HepG2 (cell line): Measurements from ENCODE around the gene TXNRD2. TPM values are rescaled to one million over a fixed set of nuclear protein-coding genes. Genes with fewer than 3 reads are reported as not detected.

Experiments
- BCL3 ChIP-seq: sonication (generic); formaldehyde crosslinking; IDR thresholded peaks from 2 replicates; pipeline ENCODE4 v1.5.1; 2020; ENCODE audit warnings: mild to moderate bottlenecking, missing genetic modification reagents, moderate library complexity
- KDM2A ChIP-seq: sonication (generic); formaldehyde crosslinking; IDR thresholded peaks from 2 replicates; pipeline ENCODE4 v1.4.0; 2020; ENCODE audit warnings: low read depth, missing genetic modification reagents, borderline replicate concordance
- KLF15 ChIP-seq: sonication (generic); formaldehyde crosslinking; IDR thresholded peaks from 2 replicates; pipeline ENCODE4 v1.8.1; 2023; ENCODE audit warnings: borderline replicate concordance, mild to moderate bottlenecking, inconsistent platforms, missing genetic modification reagents, mixed read lengths
- KLF16 ChIP-seq, 2 experiments: sonication (generic) in 1 of 2; formaldehyde crosslinking in 1 of 2; IDR thresholded peaks; 2 replicates each; pipeline versions ENCODE4 v1.6.1 to v1.8.0; 2016 to 2023; ENCODE audit warnings: missing genetic modification reagents in 2 of 2, missing compliant biosample characterization in 1 of 2
- NCOA2 ChIP-seq: sonication (generic); formaldehyde crosslinking; IDR thresholded peaks from 2 replicates; pipeline ENCODE4 v1.8.0; 2022; ENCODE audit warnings: inconsistent platforms
- NONO ChIP-seq, 2 experiments: fragments of 450-650 bp in 1 of 2; sonication (generic) in 1 of 2; formaldehyde crosslinking in 1 of 2; IDR thresholded peaks in 1 of 2; conservative IDR thresholded peaks in 1 of 2; 2 replicates each; pipeline versions ENCODE4 v1.6.1 to v1.8.0; 2017 to 2022; ENCODE audit warnings: mild to moderate bottlenecking in 1 of 2, missing genetic modification reagents in 1 of 2, moderate library complexity in 1 of 2
- RFXAP ChIP-seq: sonication (generic); formaldehyde crosslinking; IDR thresholded peaks from 2 replicates; pipeline ENCODE4 v1.4.0; 2020; ENCODE audit warnings: missing genetic modification reagents, borderline replicate concordance
- SNRNP70 ChIP-seq: fragments of 200-400 bp; formaldehyde crosslinking; IDR thresholded peaks from 2 replicates; pipeline ENCODE4 v1.6.1; 2017; ENCODE audit warnings: mild to moderate bottlenecking, low read depth, low read length, moderate library complexity
- SRY ChIP-seq: sonication (generic); formaldehyde crosslinking; IDR thresholded peaks from 2 replicates; pipeline ENCODE4 v1.8.0; 2022; ENCODE audit warnings: mild to moderate bottlenecking, missing genetic modification reagents
- SUZ12 ChIP-seq: fragments of 150-350 bp; IDR thresholded peaks from 2 replicates; pipeline ENCODE4 v1.6.1; 2014; ENCODE audit warnings: low read depth, low read length
- TBX2 ChIP-seq: sonication (generic); formaldehyde crosslinking; IDR thresholded peaks from 2 replicates; pipeline ENCODE4 v1.5.0; 2020; ENCODE audit warnings: missing genetic modification reagents, mild to moderate bottlenecking, borderline replicate concordance
- ZNF136 ChIP-seq: sonication (generic); formaldehyde crosslinking; IDR thresholded peaks from 2 replicates; pipeline ENCODE4 v1.8.1; 2022; ENCODE audit warnings: low read depth, mild to moderate bottlenecking, moderate library complexity, missing genetic modification reagents
- ZNF496 ChIP-seq: sonication (generic); formaldehyde crosslinking; IDR thresholded peaks from 2 replicates; pipeline ENCODE4 v1.8.1; 2023; ENCODE audit warnings: mild to moderate bottlenecking, moderate library complexity, missing genetic modification reagents; ENCODE audit not compliant: insufficient replicate concordance
- ZNF574 ChIP-seq: sonication (generic); formaldehyde crosslinking; IDR thresholded peaks from 2 replicates; pipeline ENCODE4 v1.4.0; 2020; ENCODE audit warnings: missing genetic modification reagents
- polyA plus RNA-seq, 8 experiments: library from polyadenylated mRNA; depleted of rRNA in 3 of 8; stranded (reverse) in 7 of 8; unstranded in 1 of 8; fragments of >200 nt; fragmentation: Illumina TruSeq in 4 of 8; extraction: Trizol in 4 of 8; gene quantifications; 2 replicates each; pipeline versions ENCODE4 v1.2.1 to v1.2.3, GENCODE V29; 2011 to 2016; ENCODE audit warnings: low read depth in 4 of 8, missing spikeins in 1 of 8, mixed read lengths in 1 of 8; ENCODE audit not compliant: insufficient read depth in 1 of 8
- total RNA-seq, 5 experiments: library from RNA; depleted of rRNA; stranded (reverse); fragments of >200 nt; fragmentation: Illumina TruSeq; extraction: Trizol; gene quantifications; 2 replicates each; pipeline ENCODE4 v1.2.3, GENCODE V29; 2016; ENCODE audit warnings: low read depth in 1 of 5
- TF ChIP-seq, protein P1 (sequence below): IDR thresholded peaks from 2 replicates; pipeline ENCODE4 v1.6.1; 2012; ENCODE audit warnings: inconsistent platforms

Gene TXNRD2
- total and polyA plus RNA-seq, 2 of the 13 experiments (the other 11 are each of a cell fraction or from before 2014, with no cell fraction given), result 17.5 to 18.6 TPM

DNA sequence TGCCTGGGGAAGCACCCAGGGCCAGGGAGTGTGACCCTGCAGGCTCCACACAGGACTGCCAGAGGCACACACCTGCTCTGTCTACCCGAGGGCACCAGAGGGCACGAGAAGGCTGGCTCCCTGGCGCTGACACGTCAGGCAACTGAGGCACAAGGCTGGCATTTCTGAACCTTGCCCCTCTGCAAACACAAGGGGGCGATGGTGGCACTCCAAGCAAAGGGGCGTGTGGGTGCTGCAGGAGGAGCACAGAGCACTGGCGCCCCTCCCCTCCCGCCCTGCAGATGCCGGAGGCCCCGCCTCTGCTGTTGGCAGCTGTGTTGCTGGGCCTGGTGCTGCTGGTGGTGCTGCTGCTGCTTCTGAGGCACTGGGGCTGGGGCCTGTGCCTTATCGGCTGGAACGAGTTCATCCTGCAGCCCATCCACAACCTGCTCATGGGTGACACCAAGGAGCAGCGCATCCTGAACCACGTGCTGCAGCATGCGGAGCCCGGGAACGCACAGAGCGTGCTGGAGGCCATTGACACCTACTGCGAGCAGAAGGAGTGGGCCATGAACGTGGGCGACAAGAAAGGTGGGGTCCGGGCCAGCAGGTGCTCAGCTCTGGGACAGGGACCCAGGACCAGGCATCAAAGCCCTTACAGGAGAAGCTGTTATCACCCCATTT, 20.8 kb upstream of the TXNRD2 start (continued):
- TF ChIP-seq ZNF136 (CRISPR knock-in tag), result peak; percentile 77; the same call in 1 of the 2 replicates
- TF ChIP-seq, protein P1, sequence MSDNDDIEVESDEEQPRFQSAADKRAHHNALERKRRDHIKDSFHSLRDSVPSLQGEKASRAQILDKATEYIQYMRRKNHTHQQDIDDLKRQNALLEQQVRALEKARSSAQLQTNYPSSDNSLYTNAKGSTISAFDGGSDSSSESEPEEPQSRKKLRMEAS, result peak; percentile 53
- no peak for TF ChIP-seq NCOA2
- no peak for TF ChIP-seq BCL3 (CRISPR knock-in tag)
- TF ChIP-seq KLF16 (CRISPR knock-in tag; IDR thresholded peaks at IDR 0.05), result 0 out of 4 replicates have a peak, but pooled peaks of 1 of the 2 experiments have one; percentile 30
- TF ChIP-seq ZNF496, result no peak
- no peak for TF ChIP-seq SNRNP70
- no peak for TF ChIP-seq SUZ12
- TF ChIP-seq SRY (CRISPR knock-in tag), result 0 out of 2 replicates have a peak, but pooled peaks have one; percentile 53
- no peak for TF ChIP-seq RFXAP (CRISPR knock-in tag)
- no peak for TF ChIP-seq ZNF574
- TF ChIP-seq NONO (IDR thresholded peaks at IDR 0.05), result no peak
- no peak for TF ChIP-seq NONO (CRISPR knock-in tag; conservative IDR thresholded peaks at IDR 0.05)
- TF ChIP-seq KDM2A (CRISPR knock-in tag), result 0 out of 2 replicates have a peak, but pooled peaks have one; percentile 34
- TF ChIP-seq TBX2 (CRISPR knock-in tag), result peak; percentile 33
- TF ChIP-seq KLF15, result no peak; the same call in 1 of the 2 replicates
